ENCODE data around the gene OSER1.

OSER1 gene

DNA sequence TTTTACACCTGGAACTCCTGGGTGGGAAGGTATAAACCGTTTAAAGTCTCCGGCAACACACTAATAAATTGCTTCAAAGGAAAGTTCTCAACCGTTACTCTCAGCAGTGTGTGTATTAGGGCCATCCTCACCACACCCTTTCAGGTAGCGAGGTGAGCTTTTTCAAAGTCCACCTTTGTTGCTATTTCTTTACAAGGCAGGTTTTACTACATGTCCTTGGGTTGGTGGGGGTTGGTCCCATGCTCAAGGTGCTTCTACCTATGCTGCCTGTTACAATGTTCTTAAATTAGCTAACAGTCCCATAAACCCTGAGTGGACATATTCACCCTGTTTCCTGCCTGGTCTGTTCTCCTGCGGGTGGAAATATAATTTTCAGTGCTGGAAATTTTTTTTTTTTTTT lies 13.2 kb upstream of the OSER1 start:
- no peak overlapping the region for H3K27ac ChIP-seq
- TF ChIP-seq, protein P1, sequence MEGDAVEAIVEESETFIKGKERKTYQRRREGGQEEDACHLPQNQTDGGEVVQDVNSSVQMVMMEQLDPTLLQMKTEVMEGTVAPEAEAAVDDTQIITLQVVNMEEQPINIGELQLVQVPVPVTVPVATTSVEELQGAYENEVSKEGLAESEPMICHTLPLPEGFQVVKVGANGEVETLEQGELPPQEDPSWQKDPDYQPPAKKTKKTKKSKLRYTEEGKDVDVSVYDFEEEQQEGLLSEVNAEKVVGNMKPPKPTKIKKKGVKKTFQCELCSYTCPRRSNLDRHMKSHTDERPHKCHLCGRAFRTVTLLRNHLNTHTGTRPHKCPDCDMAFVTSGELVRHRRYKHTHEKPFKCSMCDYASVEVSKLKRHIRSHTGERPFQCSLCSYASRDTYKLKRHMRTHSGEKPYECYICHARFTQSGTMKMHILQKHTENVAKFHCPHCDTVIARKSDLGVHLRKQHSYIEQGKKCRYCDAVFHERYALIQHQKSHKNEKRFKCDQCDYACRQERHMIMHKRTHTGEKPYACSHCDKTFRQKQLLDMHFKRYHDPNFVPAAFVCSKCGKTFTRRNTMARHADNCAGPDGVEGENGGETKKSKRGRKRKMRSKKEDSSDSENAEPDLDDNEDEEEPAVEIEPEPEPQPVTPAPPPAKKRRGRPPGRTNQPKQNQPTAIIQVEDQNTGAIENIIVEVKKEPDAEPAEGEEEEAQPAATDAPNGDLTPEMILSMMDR (conservative IDR thresholded peaks at IDR 0.05): no peak

DNA sequence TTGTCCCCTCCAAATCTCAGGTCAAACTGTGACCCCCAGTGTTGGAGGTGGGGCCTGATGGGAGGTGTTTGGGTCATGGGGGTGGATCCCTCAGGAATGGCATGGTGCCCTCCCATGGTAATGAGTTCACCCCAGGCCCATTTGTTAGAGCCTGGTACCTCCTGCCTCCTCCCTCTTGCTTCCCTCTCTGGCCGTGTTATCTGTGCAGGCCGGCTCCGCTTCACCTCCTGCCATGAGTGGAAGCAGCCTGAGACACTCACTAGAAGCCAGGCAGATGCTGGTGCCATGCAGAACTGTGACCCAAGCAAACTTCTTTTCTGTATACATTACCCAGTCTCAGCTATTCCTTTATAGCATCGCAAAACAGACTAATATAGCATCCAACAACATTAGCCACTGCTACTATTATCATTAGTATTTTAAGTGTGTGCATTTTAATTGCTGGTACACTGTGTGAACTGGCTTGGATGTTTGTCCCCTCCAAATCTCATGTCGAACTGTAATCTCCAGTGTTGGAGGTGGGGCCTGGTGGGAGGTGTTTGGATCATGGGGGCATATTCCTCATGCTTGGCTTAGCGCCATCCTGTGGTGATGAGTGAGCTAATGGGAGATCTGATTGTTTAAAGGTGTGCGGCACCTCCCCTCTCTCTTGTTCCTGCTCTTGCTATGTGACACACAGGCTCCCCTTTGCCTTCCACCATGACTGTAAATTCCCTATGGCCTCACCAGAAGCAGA lies 12.2 kb upstream of the OSER1 start:
- TF ChIP-seq, protein P1 (conservative IDR thresholded peaks at IDR 0.05): no peak
- no peak overlapping the region for H3K27ac ChIP-seq

DNA sequence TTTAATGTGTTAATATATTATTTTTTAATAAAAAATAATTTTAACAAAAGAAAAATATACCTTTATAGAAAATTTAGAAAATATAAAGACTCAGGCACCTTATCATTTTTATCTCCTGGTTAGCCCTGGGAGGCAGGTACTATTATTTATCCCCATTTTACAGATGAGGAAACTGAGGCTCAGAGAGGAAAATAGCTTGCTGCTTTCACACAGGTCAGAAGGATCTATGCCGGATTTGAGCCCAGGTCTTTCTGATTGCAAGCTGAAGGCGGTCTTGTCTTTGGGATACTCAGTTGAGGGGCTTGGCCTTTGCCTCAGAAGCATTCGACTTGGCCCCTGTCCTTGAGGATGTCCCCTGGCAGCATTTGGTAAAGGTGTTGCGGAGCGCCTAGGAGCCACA lies 11.5 kb upstream of the OSER1 start:
- TF ChIP-seq, protein P1 (conservative IDR thresholded peaks at IDR 0.05): no peak
- H3K27ac ChIP-seq: no peak overlapping the region

DNA sequence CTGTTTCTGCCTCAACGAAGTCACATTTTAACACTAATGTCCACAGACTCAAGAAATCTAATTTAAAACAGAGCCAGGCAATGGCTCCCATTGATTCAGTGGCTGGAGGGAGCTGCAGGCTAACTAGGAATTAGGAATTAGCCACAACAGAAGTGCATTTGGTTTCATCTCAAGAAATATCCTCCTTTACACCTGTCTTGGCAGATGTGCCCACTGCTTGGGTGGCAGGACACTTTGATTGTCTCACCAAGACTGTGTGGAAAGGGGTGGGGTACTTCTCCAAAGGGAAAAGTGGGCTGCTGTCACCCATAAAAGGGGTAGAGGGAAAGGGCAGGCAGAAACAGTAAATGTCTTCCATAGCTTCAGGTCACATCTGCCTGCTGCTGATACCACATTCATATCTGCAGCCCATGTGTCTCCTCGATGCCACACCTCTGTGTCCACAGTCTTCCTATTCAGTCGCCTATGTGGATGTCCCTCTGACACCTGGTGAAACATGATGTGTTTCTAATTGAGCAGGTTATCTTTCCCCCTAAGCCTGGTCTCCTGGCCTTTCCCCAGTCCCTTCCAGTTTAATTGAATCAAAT lies 10.9 kb upstream of the OSER1 start:
- H3K27ac ChIP-seq: no peak overlapping the region
- TF ChIP-seq, protein P1 (conservative IDR thresholded peaks at IDR 0.05): no peak

DNA sequence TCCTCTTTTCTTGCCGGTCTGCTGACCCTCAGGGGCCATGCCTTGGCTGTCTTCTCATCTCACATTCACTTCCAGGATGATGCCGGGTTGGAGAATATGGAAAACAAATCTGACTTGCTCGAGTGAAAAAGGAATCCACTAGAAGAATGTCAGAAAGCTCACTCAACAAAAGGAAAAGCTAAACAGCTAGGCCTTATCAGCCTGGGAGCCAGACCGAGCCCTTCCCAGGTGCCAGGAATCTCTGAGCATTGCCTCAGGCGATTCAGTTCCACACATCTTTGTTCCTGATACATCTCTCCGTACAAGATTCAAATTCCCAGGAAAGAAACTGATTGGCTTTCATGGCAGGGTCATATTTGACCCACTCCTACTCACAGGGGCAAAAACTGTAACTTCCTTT lies 9.2 kb upstream of the OSER1 start:
- H3K27ac ChIP-seq: no peak overlapping the region
- TF ChIP-seq, protein P1 (conservative IDR thresholded peaks at IDR 0.05): no peak

DNA sequence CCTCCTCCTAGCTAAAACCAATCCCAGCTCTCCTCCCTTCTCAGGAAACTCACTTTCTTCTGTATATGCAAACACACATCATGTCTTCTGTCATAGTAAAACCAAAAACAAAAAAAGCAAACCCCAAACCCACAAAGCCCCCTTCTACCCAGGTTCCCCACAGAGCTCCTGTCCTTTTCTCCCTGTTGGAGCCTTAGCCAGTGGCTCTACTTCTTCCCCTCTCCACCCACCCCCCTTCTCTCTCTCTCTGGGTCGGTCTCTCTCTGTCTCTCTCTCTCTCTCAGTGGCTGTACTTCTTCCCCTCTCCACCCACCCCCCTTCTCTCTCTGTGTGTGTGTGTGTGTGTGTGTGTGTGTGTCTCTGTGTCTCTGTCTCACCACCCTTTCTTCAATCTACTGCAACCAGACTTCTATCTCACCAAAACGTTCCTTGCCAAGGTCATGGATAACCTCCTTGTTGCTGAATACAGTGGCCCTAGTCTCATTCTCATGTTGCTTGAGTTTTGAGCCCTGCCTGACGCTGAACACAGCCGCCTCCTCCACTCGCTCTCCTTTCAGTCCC lies 8.7 kb upstream of the OSER1 start:
- no peak overlapping the region for H3K27ac ChIP-seq
- TF ChIP-seq, protein P1 (conservative IDR thresholded peaks at IDR 0.05): no peak

DNA sequence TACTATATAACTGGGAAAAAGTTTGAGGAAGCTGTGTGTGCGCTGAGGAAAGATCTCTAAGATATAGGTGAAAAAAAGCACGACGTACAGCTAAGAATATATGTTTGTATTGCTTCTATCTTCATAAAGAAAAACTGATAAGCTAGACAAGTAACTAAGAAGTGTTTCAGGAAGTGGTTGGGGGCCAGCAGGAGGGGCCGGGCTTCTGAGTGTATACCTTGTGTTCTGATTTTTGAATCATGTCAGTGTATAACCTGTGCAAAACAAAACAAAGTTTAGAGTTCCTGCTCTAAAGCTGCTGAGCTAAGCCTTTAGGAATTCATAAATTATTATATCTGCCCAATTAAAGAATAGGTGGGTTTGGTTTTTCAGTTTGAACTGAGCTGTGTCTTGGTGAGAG lies 7.9 kb upstream of the OSER1 start:
- TF ChIP-seq, protein P1 (conservative IDR thresholded peaks at IDR 0.05): no peak

More for the DNA sequence above, 7.9 kb upstream of the OSER1 start:
- no peak overlapping the region for H3K27ac ChIP-seq
